HepG2 (cell line): ENCODE measurements around the gene MOGAT3. TPM values are rescaled to one million over a fixed set of nuclear protein-coding genes. Genes with fewer than 3 reads are reported as not detected.

ENCODE experiments used
- ATAC-seq: fragments of 200-7000 bp; cut with Tn5 transposase; 3 replicates; pipeline ENCODE4 v1.9.1; 2020; ENCODE audit warnings: mild to moderate bottlenecking, moderate library complexity
- BruUV-seq: library from RNA; stranded (reverse); fragments of 400-500 nt; replicated peaks from 2 replicates; lab custom pipeline; 2021; lab: Mats Ljungman, UMichigan
- CTCF ChIA-PET: fragments of 300-600 bp; formaldehyde crosslinking; extraction: SDS; loops from one replicate; lab custom pipeline; 2021; ENCODE audit warnings: low total read pairs, inconsistent platforms, low intra/inter-chr PET ratio; lab: Yijun Ruan, JAX
- POLR2A ChIA-PET: fragments of 350-600 bp; sonication (Branson Sonifier 250); formaldehyde crosslinking; loops from one replicate; lab custom pipeline; 2020; ENCODE audit warnings: antibody characterized with exemption, inconsistent platforms; lab: Yijun Ruan, JAX
- DNase-seq: peaks from one replicate; pipeline ENCODE4 v3.0.0-alpha.2; 2015; ENCODE audit warnings: low spot score
- FAIRE-seq: peaks from 3 replicates; lab custom pipeline; 2011; peaks lifted over from hg19 to GRCh38; lab: Jason Lieb, UNC
- H2AFZ ChIP-seq: one replicate; pipeline ENCODE4 v1.6.1; 2011; ENCODE audit warnings: low read length, inconsistent platforms
- H3K27ac ChIP-seq: fragments of 300-600 bp; 3 replicates; pipeline ENCODE4 v1.8.0; 2011; ENCODE audit warnings: mixed run types, mild to moderate bottlenecking, mixed read lengths, low read length, inconsistent platforms; ENCODE audit not compliant: insufficient read depth; ENCODE audit errors: extremely low read length
- H3K27me3 ChIP-seq, 2 experiments: fragments of 200-600 bp in 1 of 2; 2 replicates in 1 of 2; 3 replicates in 1 of 2; pipeline versions ENCODE4 v1.6.0 to v1.8.0; 2011; ENCODE audit warnings: low read length in 2 of 2, mild to moderate bottlenecking in 2 of 2, moderate library complexity in 2 of 2, inconsistent platforms in 1 of 2; ENCODE audit not compliant: insufficient read depth in 2 of 2, control insufficient read depth in 1 of 2
- H3K36me3 ChIP-seq, 2 experiments: fragments of 200-600 bp in 1 of 2; replicated peaks in 1 of 2; 2 replicates in 1 of 2; 3 replicates in 1 of 2; pipeline versions ENCODE4 v1.5.1 to v1.8.0; 2011; ENCODE audit warnings: low read length in 2 of 2, inconsistent platforms in 1 of 2; ENCODE audit not compliant: insufficient read depth in 2 of 2, control insufficient read depth in 1 of 2
- H3K4me1 ChIP-seq: 2 replicates; pipeline ENCODE4 v1.5.1; 2012; ENCODE audit warnings: low read length, inconsistent platforms; ENCODE audit not compliant: insufficient read depth
- H3K4me2 ChIP-seq: 2 replicates; pipeline ENCODE4 v1.6.0; 2011; ENCODE audit warnings: low read depth, low read length, inconsistent platforms
- H3K4me3 ChIP-seq, 3 experiments: fragments of 200-600 bp in 1 of 3; sonication (generic), shearing (Covaris generic) in 1 of 3; replicated peaks in 1 of 3; 2 replicates each; pipeline ENCODE4 v1.5.1; 2011 to 2016; ENCODE audit warnings: low read length in 3 of 3, inconsistent platforms in 2 of 3, low read depth in 2 of 3, mild to moderate bottlenecking in 2 of 3, control low read depth in 1 of 3, mixed read lengths in 1 of 3; ENCODE audit not compliant: insufficient read depth in 1 of 3
- H3K79me2 ChIP-seq: one replicate; pipeline ENCODE4 v1.6.1; 2011; ENCODE audit warnings: low read length, inconsistent platforms; ENCODE audit not compliant: insufficient read depth
- H3K9ac ChIP-seq: 2 replicates; pipeline ENCODE4 v1.6.0; 2011; ENCODE audit warnings: mild to moderate bottlenecking, low read depth, low read length, inconsistent platforms; ENCODE audit not compliant: insufficient read depth
- H3K9me3 ChIP-seq: 2 replicates; pipeline ENCODE4 v1.5.1; 2012; ENCODE audit warnings: mild to moderate bottlenecking, low read length
- H4K20me1 ChIP-seq: 2 replicates; pipeline ENCODE4 v1.6.0; 2011; ENCODE audit warnings: inconsistent platforms, mild to moderate bottlenecking, low read length, moderate library complexity; ENCODE audit not compliant: insufficient read depth
- BHLHE40 ChIP-seq: IDR thresholded peaks from 2 replicates; pipeline ENCODE4 v1.6.1; 2011; ENCODE audit warnings: low read length, improper control_type of control experiment
- GFI1 ChIP-seq: sonication (generic); formaldehyde crosslinking; IDR thresholded peaks from 2 replicates; pipeline ENCODE4 v1.5.0; 2020; ENCODE audit warnings: missing genetic modification reagents, mild to moderate bottlenecking, borderline replicate concordance
- HNRNPH1 ChIP-seq: fragments of 200-400 bp; formaldehyde crosslinking; optimal IDR thresholded peaks from 2 replicates; pipeline ENCODE3; 2017; ENCODE audit warnings: mild to moderate bottlenecking, low read depth, low read length
- KDM3A ChIP-seq: IDR thresholded peaks from 2 replicates; pipeline ENCODE4 v1.6.1; 2018; ENCODE audit warnings: low read depth, missing compliant biosample characterization
- KLF13 ChIP-seq: sonication (generic); formaldehyde crosslinking; IDR thresholded peaks from 2 replicates; pipeline ENCODE4 v1.4.0; 2020; ENCODE audit warnings: mild to moderate bottlenecking, missing genetic modification reagents
- MTF1 ChIP-seq: sonication (generic); formaldehyde crosslinking; IDR thresholded peaks from 2 replicates; pipeline ENCODE4 v1.5.0; 2020; ENCODE audit warnings: missing genetic modification reagents
- POGZ ChIP-seq: sonication (generic); formaldehyde crosslinking; IDR thresholded peaks from 2 replicates; pipeline ENCODE4 v1.4.0; 2020; ENCODE audit warnings: mild to moderate bottlenecking, missing genetic modification reagents
- PRPF4 ChIP-seq: fragments of 200-400 bp; formaldehyde crosslinking; IDR thresholded peaks from 2 replicates; pipeline ENCODE4 v1.6.1; 2016; ENCODE audit warnings: low read length, low read depth; ENCODE audit not compliant: poor library complexity, severe bottlenecking
- SATB2 ChIP-seq: sonication (generic); formaldehyde crosslinking; IDR thresholded peaks from 2 replicates; pipeline ENCODE4 v1.5.0; 2020; ENCODE audit warnings: missing genetic modification reagents
- TRIM24 ChIP-seq: sonication (generic); formaldehyde crosslinking; IDR thresholded peaks from 2 replicates; pipeline ENCODE4 v1.8.0; 2022; ENCODE audit warnings: mild to moderate bottlenecking, missing genetic modification reagents
- ZMAT3 ChIP-seq: sonication (generic); formaldehyde crosslinking; conservative IDR thresholded peaks from 2 replicates; pipeline ENCODE4 v1.7.0; 2021; ENCODE audit warnings: missing genetic modification reagents
- ZNF253 ChIP-seq: sonication (generic); formaldehyde crosslinking; IDR thresholded peaks from 2 replicates; pipeline ENCODE4 v1.8.0; 2022; ENCODE audit warnings: mild to moderate bottlenecking, missing genetic modification reagents, borderline replicate concordance
- WGBS: methylation state at CpG from one replicate; pipeline ENCODE4 v1.1.6; 2017; ENCODE audit warnings: low lambda C conversion rate; 5-methylcytosine and 5-hydroxymethylcytosine counted together
- in situ Hi-C: cut with HindIII; loops from 2 replicates; pipeline ENCODE4 v1.10.0; 2017; ENCODE audit warnings: low pct_unique_long_range_greater_than_20kb; ENCODE audit not compliant: extremely low pct_ligation_motif_present
- intact Hi-C: fragments of 100-400 bp; cut with micrococcal nuclease; formaldehyde crosslinking; loops from one replicate; pipeline ENCODE4 v1.10.0; 2022; ENCODE audit not compliant: unreplicated experiment
- polyA plus RNA-seq, 8 experiments: library from polyadenylated mRNA; depleted of rRNA in 3 of 8; stranded (reverse) in 7 of 8; unstranded in 1 of 8; fragments of >200 nt; fragmentation: Illumina TruSeq in 4 of 8; extraction: Trizol in 4 of 8; gene quantifications; 2 replicates each; pipeline versions ENCODE4 v1.2.1 to v1.2.3, GENCODE V29; 2011 to 2016; ENCODE audit warnings: low read depth in 4 of 8, missing spikeins in 1 of 8, mixed read lengths in 1 of 8; ENCODE audit not compliant: insufficient read depth in 1 of 8
- total RNA-seq, 5 experiments: library from RNA; depleted of rRNA; stranded (reverse); fragments of >200 nt; fragmentation: Illumina TruSeq; extraction: Trizol; gene quantifications; 2 replicates each; pipeline ENCODE4 v1.2.3, GENCODE V29; 2016; ENCODE audit warnings: low read depth in 1 of 5
- TF ChIP-seq, protein P1 (sequence below): sonication (generic); formaldehyde crosslinking; IDR thresholded peaks from 2 replicates; pipeline ENCODE4 v1.5.0; 2020; ENCODE audit warnings: mild to moderate bottlenecking, missing genetic modification reagents
- TF ChIP-seq, protein P2 (sequence below): sonication (generic); formaldehyde crosslinking; IDR thresholded peaks from 2 replicates; pipeline ENCODE4 v1.5.1; 2020; ENCODE audit warnings: mild to moderate bottlenecking, missing genetic modification reagents, moderate library complexity
- TF ChIP-seq, protein P3 (sequence below): sonication (generic); formaldehyde crosslinking; IDR thresholded peaks from 2 replicates; pipeline ENCODE4 v1.8.0; 2022; ENCODE audit warnings: missing genetic modification reagents, low read depth, mild to moderate bottlenecking, borderline replicate concordance

The MOGAT3 gene
- total and polyA plus RNA-seq, 2 of the 13 experiments (the other 11 are each of a cell fraction or from before 2014, with no cell fraction given): 22.5 to 30.5 TPM

DNA sequence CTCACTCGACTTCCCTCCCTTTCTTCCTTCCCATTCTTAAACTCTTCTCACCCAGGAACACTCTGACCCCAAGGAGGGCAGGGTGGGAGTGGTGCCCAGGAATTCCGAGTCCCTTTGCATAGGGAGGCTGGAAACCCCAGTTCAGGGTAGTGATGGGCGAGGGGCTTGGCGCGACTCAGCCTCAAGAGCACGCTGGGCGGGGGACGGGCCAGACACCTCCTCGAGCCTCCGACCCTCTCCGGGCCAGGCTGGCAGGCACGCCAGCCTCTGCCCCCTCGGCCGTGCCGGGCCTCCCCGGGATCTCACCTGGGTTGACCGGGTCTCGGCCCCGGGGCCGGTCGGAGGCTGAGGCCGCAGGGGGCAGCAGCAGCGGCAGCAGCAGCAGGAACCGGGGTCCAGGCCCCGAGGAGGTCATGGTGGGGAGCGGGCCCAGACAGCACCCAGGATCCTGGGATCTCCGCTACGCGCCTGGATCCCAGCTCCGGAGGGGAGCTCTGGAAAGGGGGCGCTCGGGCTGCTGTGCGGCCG is 16.1 kb upstream of the MOGAT3 start (continued):
- no peak for TF ChIP-seq POGZ (CRISPR knock-in tag)
- TF ChIP-seq ZMAT3 (CRISPR knock-in tag): no peak; the same call in 1 of the 2 replicates
- TF ChIP-seq KDM3A: no peak

DNA sequence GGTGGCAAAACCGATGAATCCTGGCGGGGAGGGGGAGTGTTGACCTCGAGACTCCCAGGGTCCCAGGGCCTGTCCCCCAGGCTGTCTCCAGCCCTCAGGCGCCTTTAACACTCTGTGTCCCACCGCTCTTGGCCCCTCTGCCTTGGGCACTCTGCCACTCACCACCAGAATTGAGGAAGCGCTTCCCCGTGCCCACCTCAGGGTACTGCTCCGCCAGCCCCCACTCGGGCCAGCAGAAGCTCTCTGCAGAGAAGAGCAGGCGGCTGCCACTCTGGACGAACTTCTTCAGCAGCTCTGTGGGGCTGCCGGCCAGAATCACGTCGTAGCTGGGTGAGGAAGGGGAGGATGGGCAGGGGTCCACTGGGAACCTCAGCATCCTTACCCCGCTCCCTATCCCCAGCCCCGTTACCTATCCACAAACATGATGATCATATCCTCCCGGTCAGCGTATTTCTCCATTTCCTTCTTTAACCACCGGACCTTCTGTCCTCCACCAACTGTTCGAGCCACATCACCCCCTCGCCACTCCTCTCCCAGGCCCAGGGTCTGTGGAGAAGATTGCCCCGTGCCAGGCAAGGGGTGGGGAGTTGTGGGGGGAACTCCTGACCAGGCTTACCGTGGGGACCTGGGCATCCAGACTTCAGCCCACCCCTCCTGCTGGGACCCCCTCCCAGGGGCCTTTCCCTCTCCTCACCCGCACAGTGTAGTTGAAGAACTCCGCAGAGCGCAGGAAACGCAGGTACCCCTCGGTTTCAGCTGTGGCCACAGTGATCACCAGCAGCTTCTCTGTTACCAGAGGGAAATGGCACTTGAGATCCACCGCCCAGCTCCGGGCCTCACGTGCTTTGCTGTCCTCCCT is 15.4 kb upstream of the MOGAT3 start:
- Histone ChIP-seq H3K79me2 (peaks cover 29% of the 10 kb centered on the region), H3K27me3 (no peaks in the 10 kb centered on the region; a peak in 1 of 5 replicates), H3K4me1 (peaks cover 44% of the 10 kb centered on the region), H4K20me1 (no peaks in the 10 kb centered on the region), H3K36me3 (peaks cover 5 to 14% of the 10 kb centered on the region in 2 experiments; a peak in 3 of 5 replicates), H3K9me3 (no peaks in the 10 kb centered on the region), H2AFZ (no peak overlapping the region), H3K9ac (peak overlapping the region; percentile 86), H3K4me3 (peak overlapping the region; percentile 82 to 95 (median 83)), H3K4me2 (peak overlapping the region; percentile 91), H3K27ac (peak overlapping the region; percentile 84)
- ChIA-PET POLR2A (interaction anchor here (1.0 to 11.2 kb wide), 7 partner anchors 12 to 341 kb away, joined by 3 to 202 read pairs (median 8); partner anchors contain the start of genes CLDN15, FIS1, MOGAT3 and SRRT), CTCF (interaction anchor here (1.3 kb wide), 1 partner anchor 28 kb away, joined by 5 read pairs; the partner anchor contains the start of gene FIS1)
- in situ Hi-C loops (no loop called here), intact Hi-C loops (loop anchor here (2.0 kb wide), 1 partner anchor 15 kb away; the partner anchor contains the start of gene MOGAT3)
- no peak for DNase-seq
- BruUV-seq: TSS peak; percentile 65
- WGBS: 65% methylated on average over 25 of the region's 31 CpGs
- ATAC-seq: no peak
- FAIRE-seq: no peak
- TF ChIP-seq, protein P1, sequence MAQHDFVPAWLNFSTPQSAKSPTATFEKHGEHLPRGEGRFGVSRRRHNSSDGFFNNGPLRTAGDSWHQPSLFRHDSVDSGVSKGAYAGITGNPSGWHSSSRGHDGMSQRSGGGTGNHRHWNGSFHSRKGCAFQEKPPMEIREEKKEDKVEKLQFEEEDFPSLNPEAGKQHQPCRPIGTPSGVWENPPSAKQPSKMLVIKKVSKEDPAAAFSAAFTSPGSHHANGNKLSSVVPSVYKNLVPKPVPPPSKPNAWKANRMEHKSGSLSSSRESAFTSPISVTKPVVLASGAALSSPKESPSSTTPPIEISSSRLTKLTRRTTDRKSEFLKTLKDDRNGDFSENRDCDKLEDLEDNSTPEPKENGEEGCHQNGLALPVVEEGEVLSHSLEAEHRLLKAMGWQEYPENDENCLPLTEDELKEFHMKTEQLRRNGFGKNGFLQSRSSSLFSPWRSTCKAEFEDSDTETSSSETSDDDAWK: no peak
- TF ChIP-seq, protein P2, sequence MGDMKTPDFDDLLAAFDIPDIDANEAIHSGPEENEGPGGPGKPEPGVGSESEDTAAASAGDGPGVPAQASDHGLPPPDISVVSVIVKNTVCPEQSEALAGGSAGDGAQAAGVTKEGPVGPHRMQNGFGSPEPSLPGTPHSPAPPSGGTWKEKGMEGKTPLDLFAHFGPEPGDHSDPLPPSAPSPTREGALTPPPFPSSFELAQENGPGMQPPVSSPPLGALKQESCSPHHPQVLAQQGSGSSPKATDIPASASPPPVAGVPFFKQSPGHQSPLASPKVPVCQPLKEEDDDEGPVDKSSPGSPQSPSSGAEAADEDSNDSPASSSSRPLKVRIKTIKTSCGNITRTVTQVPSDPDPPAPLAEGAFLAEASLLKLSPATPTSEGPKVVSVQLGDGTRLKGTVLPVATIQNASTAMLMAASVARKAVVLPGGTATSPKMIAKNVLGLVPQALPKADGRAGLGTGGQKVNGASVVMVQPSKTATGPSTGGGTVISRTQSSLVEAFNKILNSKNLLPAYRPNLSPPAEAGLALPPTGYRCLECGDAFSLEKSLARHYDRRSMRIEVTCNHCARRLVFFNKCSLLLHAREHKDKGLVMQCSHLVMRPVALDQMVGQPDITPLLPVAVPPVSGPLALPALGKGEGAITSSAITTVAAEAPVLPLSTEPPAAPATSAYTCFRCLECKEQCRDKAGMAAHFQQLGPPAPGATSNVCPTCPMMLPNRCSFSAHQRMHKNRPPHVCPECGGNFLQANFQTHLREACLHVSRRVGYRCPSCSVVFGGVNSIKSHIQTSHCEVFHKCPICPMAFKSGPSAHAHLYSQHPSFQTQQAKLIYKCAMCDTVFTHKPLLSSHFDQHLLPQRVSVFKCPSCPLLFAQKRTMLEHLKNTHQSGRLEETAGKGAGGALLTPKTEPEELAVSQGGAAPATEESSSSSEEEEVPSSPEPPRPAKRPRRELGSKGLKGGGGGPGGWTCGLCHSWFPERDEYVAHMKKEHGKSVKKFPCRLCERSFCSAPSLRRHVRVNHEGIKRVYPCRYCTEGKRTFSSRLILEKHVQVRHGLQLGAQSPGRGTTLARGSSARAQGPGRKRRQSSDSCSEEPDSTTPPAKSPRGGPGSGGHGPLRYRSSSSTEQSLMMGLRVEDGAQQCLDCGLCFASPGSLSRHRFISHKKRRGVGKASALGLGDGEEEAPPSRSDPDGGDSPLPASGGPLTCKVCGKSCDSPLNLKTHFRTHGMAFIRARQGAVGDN (CRISPR knock-in tag): no peak
- no peak for TF ChIP-seq TRIM24 (CRISPR knock-in tag)
- no peak for TF ChIP-seq MTF1 (CRISPR knock-in tag)
- TF ChIP-seq BHLHE40: 0 out of 2 replicates have a peak, but pooled peaks have one; percentile 8
- TF ChIP-seq SATB2: no peak
- TF ChIP-seq, protein P3, sequence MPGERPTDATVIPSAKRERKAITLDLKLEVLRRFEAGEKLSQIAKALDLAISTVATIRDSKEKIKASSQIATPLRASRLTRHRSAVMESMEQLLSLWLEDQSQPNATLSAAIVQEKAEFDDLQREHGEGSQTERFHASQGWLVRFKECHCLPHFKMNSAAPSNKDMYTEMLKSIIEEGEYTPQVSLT (CRISPR knock-in tag): no peak
- TF ChIP-seq PRPF4: peak; percentile 23
- 0 out of 2 replicates have a peak, but pooled peaks have one; percentile 16 for TF ChIP-seq ZNF253
- TF ChIP-seq HNRNPH1: peak; percentile 20
- no peak for TF ChIP-seq KLF13 (CRISPR knock-in tag)
- no peak for TF ChIP-seq GFI1 (CRISPR knock-in tag)
